H1 (cell line): ENCODE data around the gene SEMA4F. TPM values are rescaled to one million over a fixed set of nuclear protein-coding genes. Genes with fewer than 3 reads are reported as not detected.

Experiments
- CTCF ChIA-PET: fragments of 300-600 bp; sonication (Branson Sonifier 250); formaldehyde crosslinking; loops from one replicate; lab custom pipeline; 2021; ENCODE audit not compliant: partially characterized antibody; lab: Charles Lee
- POLR2A ChIA-PET: fragments of 300-600 bp; sonication (Branson Sonifier 250); formaldehyde crosslinking; loops from one replicate; lab custom pipeline; 2021; ENCODE audit warnings: inconsistent platforms; ENCODE audit not compliant: partially characterized antibody; lab: Charles Lee
- DNase-seq, 2 experiments: peaks; one replicate each; pipeline versions ENCODE4 v3.0.0 to v3.0.0-alpha.2; 2010 to 2022; ENCODE audit warnings: low spot score in 2 of 2, low read depth in 1 of 2, mixed read lengths in 1 of 2
- FAIRE-seq: peaks from 2 replicates; lab custom pipeline; 2011; peaks lifted over from hg19 to GRCh38; lab: Jason Lieb, UNC
- H2AFZ ChIP-seq: 2 replicates; pipeline ENCODE4 v1.8.1; 2012; ENCODE audit warnings: low read length, inconsistent platforms
- H2AK5ac ChIP-seq: 2 replicates; pipeline ENCODE4 v1.6.1; 2013; ENCODE audit warnings: low read depth, low read length
- H2BK120ac ChIP-seq: replicated peaks from 2 replicates; pipeline ENCODE3; 2013; ENCODE audit warnings: low read depth, low read length, inconsistent platforms
- H2BK12ac ChIP-seq: 2 replicates; pipeline ENCODE4 v1.6.1; 2013; ENCODE audit warnings: low read depth, low read length
- H2BK15ac ChIP-seq: 2 replicates; pipeline ENCODE4 v1.6.1; 2013; ENCODE audit warnings: low read length
- H2BK20ac ChIP-seq: 2 replicates; pipeline ENCODE4 v1.6.1; 2013; ENCODE audit warnings: low read length
- H2BK5ac ChIP-seq: 2 replicates; pipeline ENCODE4 v1.6.1; 2013; ENCODE audit warnings: low read depth, low read length
- H3K14ac ChIP-seq: 2 replicates; pipeline ENCODE4 v1.6.1; 2013; ENCODE audit warnings: inconsistent platforms; ENCODE audit not compliant: insufficient read length
- H3K18ac ChIP-seq: 2 replicates; pipeline ENCODE4 v1.6.1; 2013; ENCODE audit warnings: low read length; ENCODE audit errors: extremely low read depth
- H3K23ac ChIP-seq: 2 replicates; pipeline ENCODE4 v1.6.1; 2013; ENCODE audit warnings: inconsistent platforms; ENCODE audit not compliant: insufficient read length
- H3K23me2 ChIP-seq: 2 replicates; pipeline ENCODE4 v1.6.1; 2013; ENCODE audit warnings: low read depth, low read length
- H3K27ac ChIP-seq: 2 replicates; pipeline ENCODE4 v1.6.1; 2011; ENCODE audit warnings: low read depth, low read length, inconsistent platforms
- H3K27me3 ChIP-seq, 4 experiments: replicated peaks in 1 of 4; 1 replicate in 1 of 4; 2 replicates in 3 of 4; pipeline versions ENCODE4 v1.6.1 to v1.8.1; 2011 to 2013; ENCODE audit warnings: low read length in 3 of 4, mild to moderate bottlenecking in 3 of 4, inconsistent platforms in 2 of 4, mixed read lengths in 2 of 4, moderate library complexity in 1 of 4; ENCODE audit not compliant: control insufficient read depth in 3 of 4, insufficient read depth in 3 of 4; ENCODE audit errors: extremely low read depth in 1 of 4
- H3K36me3 ChIP-seq, 4 experiments: 2 replicates each; pipeline versions ENCODE4 v1.6.1 to v1.8.1; 2011 to 2013; ENCODE audit warnings: mild to moderate bottlenecking in 4 of 4, low read length in 3 of 4, moderate library complexity in 2 of 4, control low read depth in 1 of 4, inconsistent platforms in 1 of 4; ENCODE audit not compliant: insufficient read depth in 4 of 4, control insufficient read depth in 2 of 4
- H3K4ac ChIP-seq: replicated peaks from 2 replicates; pipeline ENCODE3; 2013; ENCODE audit warnings: low read length, low read depth, mixed read lengths, inconsistent platforms; ENCODE audit not compliant: insufficient read length
- H3K4me1 ChIP-seq, 4 experiments: replicated peaks in 1 of 4; 1 replicate in 1 of 4; 2 replicates in 3 of 4; pipeline versions ENCODE4 v1.6.1 to v1.8.1; 2011 to 2013; ENCODE audit warnings: low read length in 3 of 4, inconsistent platforms in 2 of 4, mixed read lengths in 1 of 4; ENCODE audit not compliant: insufficient read depth in 4 of 4, control insufficient read depth in 3 of 4
- H3K4me2 ChIP-seq, 2 experiments: 2 replicates each; pipeline versions ENCODE4 v1.6.1 to v1.8.1; 2011 to 2013; ENCODE audit warnings: low read depth in 2 of 2, low read length in 2 of 2, control low read depth in 1 of 2, inconsistent platforms in 1 of 2, mild to moderate bottlenecking in 1 of 2; ENCODE audit not compliant: insufficient read depth in 1 of 2
- H3K4me3 ChIP-seq, 4 experiments: fragments of 200-600, 300-600 bp in 1 of 4; sonication (generic), shearing (Covaris generic), sonication (Bioruptor Twin) in 1 of 4; 2 replicates each; pipeline versions ENCODE4 v1.5.1 to v1.8.1; 2011 to 2016; ENCODE audit warnings: low read length in 4 of 4, low read depth in 3 of 4, control low read depth in 2 of 4, inconsistent platforms in 2 of 4, mild to moderate bottlenecking in 2 of 4, mixed read lengths in 1 of 4, moderate library complexity in 1 of 4; ENCODE audit not compliant: insufficient read depth in 2 of 4; ENCODE audit errors: extremely low read depth in 1 of 4
- H3K56ac ChIP-seq: replicated peaks from 2 replicates; pipeline ENCODE3; 2013; ENCODE audit warnings: low read depth, mild to moderate bottlenecking, mixed read lengths, low read length, inconsistent platforms; ENCODE audit not compliant: insufficient read length
- H3K79me1 ChIP-seq: 2 replicates; pipeline ENCODE4 v1.6.1; 2013; ENCODE audit warnings: low read depth, low read length, control low read depth
- H3K79me2 ChIP-seq, 2 experiments: 2 replicates each; pipeline versions ENCODE4 v1.6.1 to v1.8.1; 2012 to 2013; ENCODE audit warnings: low read length in 2 of 2, mild to moderate bottlenecking in 2 of 2, inconsistent platforms in 1 of 2; ENCODE audit not compliant: insufficient read depth in 2 of 2, control insufficient read depth in 1 of 2
- H3K9ac ChIP-seq, 4 experiments: replicated peaks in 1 of 4; 1 replicate in 1 of 4; 2 replicates in 3 of 4; pipeline versions ENCODE4 v1.6.1 to v1.8.1; 2011 to 2013; ENCODE audit warnings: low read depth in 3 of 4, low read length in 3 of 4, control low read depth in 2 of 4, mild to moderate bottlenecking in 2 of 4, moderate library complexity in 2 of 4, inconsistent platforms in 1 of 4; ENCODE audit errors: extremely low read depth in 1 of 4
- H3K9me3 ChIP-seq, 2 experiments: 2 replicates each; pipeline versions ENCODE4 v1.6.1 to v1.8.1; 2012 to 2013; ENCODE audit warnings: mild to moderate bottlenecking in 2 of 2, moderate library complexity in 2 of 2, control low read depth in 1 of 2, inconsistent platforms in 1 of 2, low read depth in 1 of 2, low read length in 1 of 2, mixed read lengths in 1 of 2; ENCODE audit not compliant: insufficient read depth in 2 of 2
- H4K20me1 ChIP-seq, 2 experiments: replicated peaks in 1 of 2; 2 replicates each; pipeline versions ENCODE3 to v1.8.1; 2011 to 2013; ENCODE audit warnings: inconsistent platforms in 2 of 2, low read length in 2 of 2, mild to moderate bottlenecking in 1 of 2; ENCODE audit not compliant: insufficient read depth in 2 of 2, control insufficient read depth in 1 of 2
- H4K5ac ChIP-seq: 2 replicates; pipeline ENCODE4 v1.6.1; 2013; ENCODE audit warnings: low read length, low read depth, mixed read lengths, inconsistent platforms; ENCODE audit not compliant: insufficient read length
- H4K8ac ChIP-seq: 2 replicates; pipeline ENCODE4 v1.8.0; 2013; ENCODE audit warnings: mild to moderate bottlenecking, moderate library complexity, low read length, inconsistent platforms; ENCODE audit not compliant: insufficient read depth; ENCODE audit errors: extremely low read depth
- H4K91ac ChIP-seq: replicated peaks from 2 replicates; pipeline ENCODE3; 2013; ENCODE audit warnings: low read length, mixed read lengths, inconsistent platforms; ENCODE audit not compliant: insufficient read length
- ASH2L ChIP-seq: fragments of 200-600, 300-600 bp; sonication (generic); IDR thresholded peaks from one replicate; pipeline ENCODE4 v1.7.1; 2017; ENCODE audit warnings: low read length
- ATF2 ChIP-seq: IDR thresholded peaks from 2 replicates; pipeline ENCODE4 v1.6.1; 2012; ENCODE audit warnings: low read length, inconsistent platforms
- FOSL1 ChIP-seq: IDR thresholded peaks from 2 replicates; pipeline ENCODE4 v1.6.1; 2011; ENCODE audit warnings: mild to moderate bottlenecking, low read depth, low read length, moderate library complexity; ENCODE audit not compliant: insufficient read depth
- GTF2F1 ChIP-seq: IDR thresholded peaks from 2 replicates; pipeline ENCODE4 v1.6.1; 2012; ENCODE audit warnings: low read depth, low read length, improper control_type of control experiment, borderline replicate concordance
- MAFK ChIP-seq: IDR thresholded peaks from 2 replicates; pipeline ENCODE4 v1.6.1; 2012; ENCODE audit warnings: low read depth, mild to moderate bottlenecking, improper control_type of control experiment, low read length
- PHF8 ChIP-seq: fragments of 200-600 bp; sonication (generic); conservative IDR thresholded peaks from 2 replicates; pipeline ENCODE4 v1.7.1; 2012; ENCODE audit warnings: low read depth, mild to moderate bottlenecking, inconsistent platforms, low read length, moderate library complexity
- POU5F1 ChIP-seq: IDR thresholded peaks from 2 replicates; pipeline ENCODE4 v1.6.1; 2011; ENCODE audit warnings: low read depth, mild to moderate bottlenecking, low read length, moderate library complexity
- RBBP5 ChIP-seq: IDR thresholded peaks from 2 replicates; pipeline ENCODE4 v1.7.1; 2012; ENCODE audit warnings: low read depth, mild to moderate bottlenecking, inconsistent platforms, low read length, moderate library complexity, borderline replicate concordance
- SIRT6 ChIP-seq: IDR thresholded peaks from one replicate; pipeline ENCODE4 v1.7.1; 2012; ENCODE audit warnings: low read length, inconsistent platforms
- SIX5 ChIP-seq: IDR thresholded peaks from 2 replicates; pipeline ENCODE4 v1.6.1; 2011; ENCODE audit warnings: mild to moderate bottlenecking, low read depth, low read length
- SRF ChIP-seq: IDR thresholded peaks from 2 replicates; pipeline ENCODE4 v1.6.1; 2011; ENCODE audit warnings: mild to moderate bottlenecking, low read depth, low read length, moderate library complexity
- YY1 ChIP-seq: IDR thresholded peaks from 2 replicates; pipeline ENCODE4 v1.6.1; 2011; ENCODE audit warnings: low read depth, mild to moderate bottlenecking, low read length
- ZNF274 ChIP-seq: IDR thresholded peaks from 2 replicates; pipeline ENCODE4 v1.7.0; 2012; ENCODE audit warnings: low read length, borderline replicate concordance; ENCODE audit errors: extremely low read depth
- WGBS, 2 experiments: shearing (Covaris generic) in 1 of 2; methylation state at CpG; one replicate each; pipeline versions ENCODE4 v1.1.6 to v1.1.7; 2013 to 2015; ENCODE audit warnings: low lambda C conversion rate in 2 of 2, mixed read lengths in 2 of 2, inconsistent platforms in 1 of 2, low coverage in 1 of 2, missing lambda C conversion rate in 1 of 2; ENCODE audit not compliant: insufficient replicate concordance in 2 of 2, insufficient coverage in 1 of 2, insufficient read length in 1 of 2; ENCODE audit errors: extremely low coverage in 1 of 2, missing lambda C conversion rate in 1 of 2; 5-methylcytosine and 5-hydroxymethylcytosine counted together
- polyA plus RNA-seq, 7 experiments: library from polyadenylated mRNA; depleted of rRNA in 3 of 7; stranded (reverse) in 5 of 7; unstranded in 2 of 7; fragments of >200 nt in 5 of 7; fragments of 200-250 nt in 2 of 7; gene quantifications; 1 replicate in 5 of 7; 2 replicates in 1 of 7; 4 replicates in 1 of 7; pipeline versions ENCODE4 v1.2.1 to v1.2.3, GENCODE V29; 2011 to 2013; ENCODE audit warnings: missing spikeins in 2 of 7, mixed read lengths in 2 of 7
- total RNA-seq: library from RNA; stranded (reverse); fragmentation: NEBNext Ultra II Directional; extraction: Animal tissue kit (Norgen Biotek cat#: 25700); gene quantifications from 2 replicates; pipeline ENCODE4 v1.2.1, GENCODE V29; 2021

Gene SEMA4F
- total and polyA plus RNA-seq, 2 of the 8 experiments (the other 6 are each of a cell fraction or from before 2014, with no cell fraction given): 3.3 to 3.4 TPM

- Histone ChIP-seq H3K4me1 (no peaks in the 10 kb centered on the region), H2BK15ac (no peak overlapping the region), H3K4ac (no peak overlapping the region), H3K14ac (no peak overlapping the region), H2BK5ac (no peak overlapping the region), H3K79me1 (no peaks in the 10 kb centered on the region), H3K79me2 (no peaks in the 10 kb centered on the region), H3K9ac (no peak overlapping the region), H3K18ac (no peak overlapping the region), H3K23me2 (0 out of 2 replicates have a peak, but pooled peaks cover 1% of the 10 kb centered on the region), H3K27me3 (no peaks in the 10 kb centered on the region), H3K4me2 (no peak overlapping the region), H4K5ac (no peak overlapping the region), H4K8ac (no peak overlapping the region), H2BK12ac (no peak overlapping the region), H2BK120ac (no peak overlapping the region), H4K20me1 (no peaks in the 10 kb centered on the region), H4K91ac (no peak overlapping the region), H2AFZ (no peak overlapping the region), H3K23ac (no peak overlapping the region), H3K27ac (no peak overlapping the region), H3K9me3 (no peaks in the 10 kb centered on the region), H3K36me3 (no peaks in the 10 kb centered on the region), H2AK5ac (no peak overlapping the region), H3K56ac (no peak overlapping the region), H3K4me3 (no peak overlapping the region), H2BK20ac (no peak overlapping the region)
- FAIRE-seq (no peak), DNase-seq (no peak)
- 89% methylated on average over 12 of the region's 12 CpGs; no CpG with 5 or more reads in 1 of the 2 experiments for whole genome bisulfite sequencing, 2 experiments
- TF ChIP-seq ASH2L (no peak), SIRT6 (no peak), SRF (no peak), PHF8 (no peak), RBBP5 (no peak), YY1 (no peak), ZNF274 (no peak), SIX5 (no peak), POU5F1 (no peak), MAFK (no peak), GTF2F1 (no peak), FOSL1 (no peak), ATF2 (no peak)
- CTCF ChIA-PET: no interaction called here
- POLR2A ChIA-PET: no interaction called here
Measured at GRCh38 chr2:74620671-74621070, 33.4 kb upstream of the SEMA4F start.
